GM12875 (cell line): ENCODE measurements around the gene PKM.

Experiments used
- H3K4me3 ChIP-seq: one replicate; pipeline ENCODE4 v1.5.1; 2011; ENCODE audit warnings: low read depth, low read length, control low read depth
- CTCF ChIP-seq: IDR thresholded peaks from 2 replicates; pipeline ENCODE4 v1.5.1; 2011; ENCODE audit warnings: low read depth, mild to moderate bottlenecking, control low read depth, inconsistent platforms, low read length, moderate library complexity, borderline replicate concordance; ENCODE audit not compliant: insufficient read depth

PKM gene

GRCh38 chr15:72242775-72243370, 11.9 kb upstream of the PKM start:
- H3K4me3 ChIP-seq, result no peak overlapping the region
- no peak for TF ChIP-seq CTCF

DNA sequence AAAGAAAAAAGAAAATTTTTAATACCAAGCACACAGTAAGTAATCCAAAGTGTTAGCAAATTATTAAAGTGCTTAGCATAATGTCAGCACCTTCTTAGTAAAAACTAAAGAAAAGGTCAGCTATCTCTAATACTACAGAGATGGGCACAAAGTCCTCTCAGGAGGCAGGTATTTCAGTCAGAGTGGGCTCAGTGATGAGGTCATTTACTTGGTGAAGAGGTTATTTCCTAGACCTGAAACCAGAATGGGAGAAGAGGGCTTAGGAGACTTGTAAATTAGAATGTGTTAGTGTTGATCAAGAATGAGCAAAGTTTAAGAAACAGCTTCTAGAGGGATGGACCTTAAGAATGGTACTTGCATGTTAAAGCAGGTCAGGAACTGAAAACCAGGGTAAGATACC, 8.7 kb upstream of the PKM start:
- no peak for TF ChIP-seq CTCF
- H3K4me3 ChIP-seq, result no peak overlapping the region

DNA sequence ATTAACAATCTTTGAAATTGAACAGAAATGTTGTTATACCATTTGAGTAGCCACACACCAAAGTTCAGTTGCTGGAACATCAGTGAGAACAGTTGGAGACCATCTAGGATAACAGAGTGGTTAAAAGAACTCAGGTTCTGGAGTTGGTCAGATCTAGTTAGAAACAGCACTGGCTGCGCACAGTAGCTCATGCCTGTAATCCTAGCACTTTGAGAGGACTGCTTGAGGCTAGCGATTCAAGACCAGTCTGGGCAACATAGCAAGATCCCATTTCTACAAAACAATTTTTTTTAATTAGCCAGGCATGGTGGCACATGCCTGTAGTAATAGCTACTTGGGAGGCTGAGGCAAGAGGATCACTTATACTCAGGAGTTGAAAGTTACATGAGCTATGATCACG, 7.6 kb upstream of the PKM start:
- no peak overlapping the region for H3K4me3 ChIP-seq
- no peak for TF ChIP-seq CTCF

GRCh38 chr15:72237853-72238224, 6.8 kb upstream of the PKM start:
- no peak overlapping the region for H3K4me3 ChIP-seq
- no peak for TF ChIP-seq CTCF

DNA sequence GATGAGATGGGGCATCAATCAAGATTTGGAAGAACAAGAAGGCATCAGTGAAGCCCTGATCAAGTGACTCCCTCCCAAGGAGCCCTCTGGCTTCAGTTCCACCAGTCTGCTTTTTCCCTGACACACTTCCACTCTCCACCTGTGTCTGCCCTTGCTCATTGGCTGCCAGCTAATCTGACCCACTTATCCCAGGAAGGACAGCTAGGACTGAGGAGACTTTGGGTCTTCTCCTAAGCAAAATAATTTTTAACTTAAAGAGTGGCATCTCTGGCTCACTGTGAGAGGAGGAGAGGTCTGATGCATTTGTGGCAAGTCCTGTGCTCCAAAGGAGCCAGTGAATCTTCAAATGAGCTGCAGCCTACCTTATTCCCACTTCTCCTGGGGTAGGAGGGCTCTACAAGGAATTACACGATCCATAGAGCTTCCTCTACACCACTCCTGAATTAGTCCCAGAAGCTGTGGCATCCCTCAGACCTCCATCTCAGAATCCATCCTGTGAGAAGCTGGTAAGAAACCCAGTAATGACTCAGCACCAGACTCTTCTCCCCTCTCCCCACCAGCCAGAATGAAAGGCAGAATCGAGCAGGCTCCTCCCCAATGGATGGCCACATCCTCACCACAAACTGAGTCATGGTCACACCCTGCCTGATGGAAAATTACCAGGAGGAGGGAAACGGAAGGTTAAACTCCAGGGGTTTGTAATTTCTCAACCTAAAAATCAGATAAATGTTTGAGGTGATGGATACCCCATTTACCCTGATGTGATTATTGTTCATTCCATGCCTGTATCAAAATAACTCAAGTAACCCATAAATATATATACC, 6.3 kb upstream of the PKM start:
- H3K4me3 ChIP-seq, result peak overlapping the region; percentile 24
- no peak for TF ChIP-seq CTCF

GRCh38 chr15:72236381-72237003, 5.5 kb upstream of the PKM start:
- TF ChIP-seq CTCF, result no peak
- no peak overlapping the region for H3K4me3 ChIP-seq

- TF ChIP-seq CTCF, result no peak
These were observed 4.3 kb upstream of the PKM start for GRCh38 chr15:72235298-72235697.

More at GRCh38 chr15:72235298-72235697, 4.3 kb upstream of the PKM start:
- no peak overlapping the region for H3K4me3 ChIP-seq
